ENCODE data around the gene MRPS27. TPM values are rescaled to one million over a fixed set of nuclear protein-coding genes. Genes with fewer than 3 reads are reported as not detected.

MRPS27 gene
- total RNA-seq, 4 donors from 2014 or later, result 42.7 to 49.4 (median 48.1) TPM

DNA sequence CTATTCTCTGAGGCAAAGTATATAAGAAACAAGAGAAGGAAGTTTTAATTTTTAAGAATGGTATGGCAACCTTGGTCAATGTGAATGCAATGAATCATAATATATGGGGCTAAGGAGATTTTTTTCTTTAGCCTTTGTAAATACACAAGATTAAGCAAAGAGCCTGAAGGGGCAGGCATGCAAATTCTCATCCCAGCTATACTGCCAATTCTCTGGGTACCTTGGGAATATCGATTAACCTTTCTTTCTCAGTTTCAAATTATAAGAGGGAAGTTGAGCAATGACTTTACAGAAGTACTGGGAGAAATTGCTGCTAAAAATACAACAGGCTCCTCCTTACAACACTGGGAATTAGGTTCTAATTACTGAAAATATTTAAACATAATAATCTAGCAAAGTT is 97.5 kb downstream of the MRPS27 start:
- TF ChIP-seq, protein P1, sequence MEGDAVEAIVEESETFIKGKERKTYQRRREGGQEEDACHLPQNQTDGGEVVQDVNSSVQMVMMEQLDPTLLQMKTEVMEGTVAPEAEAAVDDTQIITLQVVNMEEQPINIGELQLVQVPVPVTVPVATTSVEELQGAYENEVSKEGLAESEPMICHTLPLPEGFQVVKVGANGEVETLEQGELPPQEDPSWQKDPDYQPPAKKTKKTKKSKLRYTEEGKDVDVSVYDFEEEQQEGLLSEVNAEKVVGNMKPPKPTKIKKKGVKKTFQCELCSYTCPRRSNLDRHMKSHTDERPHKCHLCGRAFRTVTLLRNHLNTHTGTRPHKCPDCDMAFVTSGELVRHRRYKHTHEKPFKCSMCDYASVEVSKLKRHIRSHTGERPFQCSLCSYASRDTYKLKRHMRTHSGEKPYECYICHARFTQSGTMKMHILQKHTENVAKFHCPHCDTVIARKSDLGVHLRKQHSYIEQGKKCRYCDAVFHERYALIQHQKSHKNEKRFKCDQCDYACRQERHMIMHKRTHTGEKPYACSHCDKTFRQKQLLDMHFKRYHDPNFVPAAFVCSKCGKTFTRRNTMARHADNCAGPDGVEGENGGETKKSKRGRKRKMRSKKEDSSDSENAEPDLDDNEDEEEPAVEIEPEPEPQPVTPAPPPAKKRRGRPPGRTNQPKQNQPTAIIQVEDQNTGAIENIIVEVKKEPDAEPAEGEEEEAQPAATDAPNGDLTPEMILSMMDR (IDR thresholded peaks at IDR 0.05; ENCODE audit: low read depth), result no peak

DNA sequence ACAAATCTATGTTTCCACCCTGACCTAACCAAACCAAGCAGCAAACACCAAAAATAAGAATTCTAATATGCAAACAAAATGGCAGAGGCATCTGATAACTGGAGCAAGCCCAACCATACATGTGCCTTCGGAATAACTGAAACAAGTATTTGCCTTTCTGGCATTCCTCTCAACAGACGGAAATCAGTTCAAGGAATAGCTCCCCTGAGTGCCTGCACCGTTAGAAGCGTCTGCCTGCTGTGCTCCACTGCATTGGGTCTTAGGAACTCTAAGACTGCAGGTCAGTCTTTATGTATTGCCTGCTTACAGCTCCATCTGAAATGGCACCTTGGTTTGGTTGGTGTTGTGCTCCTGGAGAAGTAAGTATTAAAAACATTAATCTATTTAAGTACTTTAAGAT is 98.5 kb downstream of the MRPS27 start:
- TF ChIP-seq, protein P1 (IDR thresholded peaks at IDR 0.05; ENCODE audit: low read depth), result no peak

DNA sequence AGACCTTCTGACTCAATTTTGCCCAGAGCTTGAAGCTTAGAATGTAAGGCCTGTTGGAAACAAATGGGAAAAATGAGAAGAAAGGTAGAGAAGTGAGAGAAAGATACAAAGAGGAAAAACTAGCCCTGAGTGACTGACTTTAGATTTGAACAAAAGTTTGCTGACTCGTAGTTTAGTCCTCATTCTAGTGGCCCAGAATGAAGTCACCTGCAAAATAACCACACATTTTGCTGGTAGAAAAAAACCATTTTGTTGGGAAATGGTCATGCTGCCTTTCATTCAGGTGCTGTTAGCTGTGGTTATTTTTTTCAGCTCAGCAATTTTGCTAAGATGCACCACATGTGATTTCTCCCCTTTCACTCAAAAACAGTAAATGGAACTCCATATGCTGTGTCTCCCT is 98.9 kb downstream of the MRPS27 start:
- TF ChIP-seq, protein P1 (IDR thresholded peaks at IDR 0.05; ENCODE audit: low read depth), result no peak

DNA sequence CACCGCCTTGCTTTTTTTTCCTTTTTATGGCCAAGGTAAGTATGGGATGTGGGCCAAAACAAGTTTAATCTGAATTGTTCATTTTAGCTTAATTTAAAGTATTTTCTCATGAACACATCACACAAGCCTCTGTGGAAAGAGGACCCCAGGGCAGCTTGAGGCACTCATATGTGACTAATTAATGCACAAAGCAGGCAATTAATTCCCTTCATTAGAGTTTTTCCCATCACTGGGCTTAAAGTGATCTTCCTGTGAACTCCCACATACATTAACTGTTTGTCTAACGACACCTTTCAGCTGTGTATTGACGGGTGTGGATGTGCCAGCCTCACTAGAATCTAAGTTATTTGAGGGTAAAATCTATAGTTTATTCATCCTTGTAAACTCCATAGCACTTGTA is 103.3 kb downstream of the MRPS27 start:
- TF ChIP-seq, protein P1 (IDR thresholded peaks at IDR 0.05; ENCODE audit: low read depth), result no peak

DNA sequence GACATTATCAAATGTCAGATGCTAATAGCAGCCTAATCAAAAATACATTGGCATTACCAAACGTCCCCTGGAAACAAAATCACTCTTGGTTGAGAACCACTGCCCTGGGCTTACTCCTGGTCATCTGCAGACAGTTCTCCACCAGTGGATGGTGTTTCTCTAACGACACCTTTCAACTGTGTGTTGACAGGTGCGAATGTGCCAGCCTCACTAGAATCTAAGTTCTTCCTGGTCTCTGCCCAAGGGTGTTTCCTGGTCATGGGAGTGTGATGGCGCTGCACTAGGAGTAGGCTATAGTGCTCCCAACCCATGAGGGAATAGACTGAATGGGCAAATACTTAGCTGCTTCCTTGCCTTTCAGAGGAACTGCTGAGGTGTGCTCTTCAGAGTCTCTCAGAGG is 105.9 kb downstream of the MRPS27 start:
- TF ChIP-seq, protein P1 (IDR thresholded peaks at IDR 0.05; ENCODE audit: low read depth), result no peak

DNA sequence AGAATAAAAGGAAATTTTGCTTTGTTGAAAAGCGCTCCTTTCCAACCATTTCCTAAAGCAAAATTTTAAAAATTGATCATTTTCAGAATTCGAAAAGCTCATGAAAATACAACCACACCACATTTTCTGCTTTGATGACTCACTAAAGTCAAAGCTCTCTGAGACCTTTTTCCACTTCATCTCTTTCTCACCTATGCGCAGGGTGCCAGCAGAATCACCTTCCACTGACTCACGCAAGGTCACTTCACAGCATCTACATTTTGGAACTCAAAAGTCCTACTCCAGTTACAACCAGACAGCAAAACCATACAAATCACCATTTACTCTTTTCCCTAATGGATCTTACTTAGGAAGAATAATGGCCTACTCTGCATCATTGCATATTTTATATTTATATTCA is 106.6 kb downstream of the MRPS27 start:
- TF ChIP-seq, protein P1 (IDR thresholded peaks at IDR 0.05; ENCODE audit: low read depth), result no peak

DNA sequence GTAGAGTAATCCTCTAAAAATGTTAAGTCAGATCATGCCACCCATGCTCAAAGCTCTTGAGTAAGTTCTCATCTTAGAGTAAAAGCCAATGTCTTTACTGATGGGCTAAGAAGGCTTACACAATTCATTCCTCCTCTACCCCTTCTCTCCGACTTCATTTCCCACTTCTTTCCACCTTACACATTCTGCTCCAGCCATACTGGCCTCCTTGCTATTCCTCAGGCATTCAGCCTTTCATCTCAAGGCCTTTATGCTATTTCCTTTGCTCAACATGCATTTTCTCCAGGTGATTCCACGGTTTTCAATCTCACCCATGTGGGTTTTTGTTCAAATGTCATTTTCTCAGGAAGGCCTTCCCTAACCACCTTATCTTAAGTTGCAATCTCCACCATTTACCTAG is 107.9 kb downstream of the MRPS27 start:
- TF ChIP-seq, protein P1 (IDR thresholded peaks at IDR 0.05; ENCODE audit: low read depth), result no peak

Measured in subcutaneous adipose tissue (tissue), 4 donors.